ENCODE data around the gene UMPS. TPM values are rescaled to one million over a fixed set of nuclear protein-coding genes. Genes with fewer than 3 reads are reported as not detected.
A peak's percentile ranks its signal among the peaks of the same experiment; 100 is the strongest.

Gene UMPS
- total RNA-seq, 1 donor from 2014 or later, result 22.2 TPM

DNA sequence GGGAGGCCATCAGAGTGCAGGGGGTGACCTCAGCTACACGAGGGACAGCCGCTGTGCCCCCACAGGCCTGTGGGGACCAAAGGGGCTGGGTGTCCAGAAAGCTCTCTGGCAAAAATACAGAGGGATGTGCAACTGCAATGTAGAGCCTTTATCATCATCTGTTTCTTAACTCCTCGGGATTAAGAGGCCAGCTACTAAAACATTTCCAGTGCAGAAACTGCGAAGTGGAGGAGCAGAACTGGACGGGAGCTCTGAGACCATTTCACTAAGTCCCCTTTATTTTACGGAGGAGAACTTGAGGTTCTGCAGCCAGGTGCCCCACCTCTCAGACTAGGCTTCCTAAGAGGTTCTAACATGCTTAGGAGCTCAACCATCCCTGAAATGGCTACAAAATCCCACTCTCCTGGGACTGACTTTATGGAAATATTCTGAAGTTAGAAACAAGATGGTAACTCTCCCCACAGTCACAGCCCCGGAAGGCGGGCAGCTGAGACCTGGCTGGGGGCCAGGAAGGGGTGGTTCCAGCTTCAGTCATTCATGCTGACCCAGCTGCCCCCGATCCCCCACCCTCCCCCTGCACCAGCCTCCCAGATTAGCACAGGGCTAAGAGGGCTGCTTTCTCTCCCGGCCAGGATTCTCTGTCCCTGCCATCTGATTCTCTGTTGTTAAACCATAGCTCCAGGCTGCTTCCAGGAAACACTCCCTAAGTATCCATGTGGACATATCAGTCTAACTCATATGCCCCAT lies 40.3 kb downstream of the UMPS start:
- intact Hi-C loops (cut with DNase I), result no loop called here
- Histone ChIP-seq H3K36me3 (peaks cover 28% of the 10 kb centered on the region), H3K4me1 (peaks cover 32% of the 10 kb centered on the region), H3K27ac (no peak overlapping the region), H3K4me3 (no peak overlapping the region), H3K27me3 (no peaks in the 10 kb centered on the region), H3K9me3 (no peaks in the 10 kb centered on the region)
- ATAC-seq (no peak), DNase-seq (no peak)
- TF ChIP-seq, protein P1, sequence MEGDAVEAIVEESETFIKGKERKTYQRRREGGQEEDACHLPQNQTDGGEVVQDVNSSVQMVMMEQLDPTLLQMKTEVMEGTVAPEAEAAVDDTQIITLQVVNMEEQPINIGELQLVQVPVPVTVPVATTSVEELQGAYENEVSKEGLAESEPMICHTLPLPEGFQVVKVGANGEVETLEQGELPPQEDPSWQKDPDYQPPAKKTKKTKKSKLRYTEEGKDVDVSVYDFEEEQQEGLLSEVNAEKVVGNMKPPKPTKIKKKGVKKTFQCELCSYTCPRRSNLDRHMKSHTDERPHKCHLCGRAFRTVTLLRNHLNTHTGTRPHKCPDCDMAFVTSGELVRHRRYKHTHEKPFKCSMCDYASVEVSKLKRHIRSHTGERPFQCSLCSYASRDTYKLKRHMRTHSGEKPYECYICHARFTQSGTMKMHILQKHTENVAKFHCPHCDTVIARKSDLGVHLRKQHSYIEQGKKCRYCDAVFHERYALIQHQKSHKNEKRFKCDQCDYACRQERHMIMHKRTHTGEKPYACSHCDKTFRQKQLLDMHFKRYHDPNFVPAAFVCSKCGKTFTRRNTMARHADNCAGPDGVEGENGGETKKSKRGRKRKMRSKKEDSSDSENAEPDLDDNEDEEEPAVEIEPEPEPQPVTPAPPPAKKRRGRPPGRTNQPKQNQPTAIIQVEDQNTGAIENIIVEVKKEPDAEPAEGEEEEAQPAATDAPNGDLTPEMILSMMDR (IDR thresholded peaks at IDR 0.05), result no peak

- H3K9me3 ChIP-seq, result no peaks in the 10 kb centered on the region
- H3K27ac ChIP-seq, result no peak overlapping the region
- ATAC-seq (no peak), DNase-seq (no peak)
- H3K4me3 ChIP-seq, result no peak overlapping the region
- intact Hi-C loops (cut with DNase I), result no loop called here
- H3K4me1 ChIP-seq, result peaks cover 32% of the 10 kb centered on the region
- H3K27me3 ChIP-seq, result no peaks in the 10 kb centered on the region
- TF ChIP-seq, protein P1 (IDR thresholded peaks at IDR 0.05), result no peak
- peaks cover 22% of the 10 kb centered on the region for H3K36me3 ChIP-seq
Observed at GRCh38 chr3:124771083-124771445, 40.8 kb downstream of the UMPS start.

DNA sequence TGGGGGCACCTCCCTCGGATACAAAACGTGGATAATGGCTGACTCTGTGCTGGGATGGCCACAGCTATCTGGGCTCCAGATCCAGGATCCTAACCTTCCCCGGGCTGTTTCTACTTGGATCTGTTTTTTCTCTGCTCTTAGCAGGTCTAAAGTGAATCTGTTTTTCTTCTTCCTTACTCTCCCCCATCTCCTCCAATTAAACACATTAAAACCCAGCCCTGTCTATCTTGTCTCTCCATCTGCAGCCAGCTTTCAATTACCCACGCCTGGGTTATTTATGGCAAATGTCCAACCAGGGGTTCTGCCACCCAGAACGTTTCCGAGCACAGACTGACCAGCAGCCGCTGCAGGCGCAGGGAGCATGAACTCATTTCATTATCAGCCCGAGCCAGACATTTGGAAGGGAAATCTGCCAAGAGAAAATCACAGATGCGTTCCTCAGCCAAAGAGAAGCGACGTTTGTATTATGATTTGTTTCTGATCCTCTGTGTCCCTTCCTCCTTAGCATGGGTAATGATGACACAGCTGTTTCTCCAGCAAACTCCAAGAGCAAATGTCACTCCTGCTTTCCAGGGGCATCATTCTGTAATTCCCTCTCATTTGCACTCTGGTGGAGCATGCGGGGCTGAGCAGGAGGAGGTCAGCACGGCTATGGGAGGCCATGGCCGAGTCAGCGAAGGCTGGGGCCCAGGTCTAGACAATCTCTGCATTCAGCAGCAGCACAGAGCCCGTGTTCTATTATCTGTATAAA lies 42.0 kb downstream of the UMPS start:
- DNase-seq, result no peak
- intact Hi-C loops (cut with DNase I), result no loop called here
- TF ChIP-seq, protein P1 (IDR thresholded peaks at IDR 0.05), result no peak

GRCh38 chr3:124773351-124774326 lies 43.4 kb downstream of the UMPS start:
- DNase-seq, result no peak

More for the DNA sequence above, 42.0 kb downstream of the UMPS start:
- Histone ChIP-seq H3K4me3 (no peak overlapping the region), H3K36me3 (peaks cover 22% of the 10 kb centered on the region), H3K9me3 (no peaks in the 10 kb centered on the region), H3K27ac (peak overlapping the region; percentile 24), H3K4me1 (peaks cover 32% of the 10 kb centered on the region), H3K27me3 (no peaks in the 10 kb centered on the region)
- peak; percentile 27 for ATAC-seq

DNA sequence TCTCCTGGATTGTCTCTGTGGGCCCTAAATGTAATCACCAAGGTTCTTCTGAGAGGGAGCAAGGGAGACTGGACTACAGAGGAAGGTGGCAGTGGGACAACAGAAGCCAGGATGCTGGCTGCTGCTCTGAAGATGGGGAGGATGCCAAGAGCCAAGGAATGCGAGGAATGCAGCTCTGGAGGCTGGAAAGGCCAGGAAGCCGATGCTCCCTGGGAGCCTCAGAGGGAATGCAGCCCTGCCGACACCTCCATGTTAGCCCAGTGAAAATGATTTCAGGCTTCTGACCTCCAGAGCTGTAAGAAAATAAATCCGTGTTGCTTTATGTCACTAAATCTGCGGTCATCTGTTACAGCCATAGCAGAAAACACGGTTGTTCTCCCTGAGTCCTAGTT lies 44.1 kb downstream of the UMPS start:
- Histone ChIP-seq H3K27me3 (no peaks in the 10 kb centered on the region), H3K36me3 (peaks cover 1% of the 10 kb centered on the region), H3K4me1 (peaks cover 32% of the 10 kb centered on the region), H3K9me3 (no peaks in the 10 kb centered on the region), H3K4me3 (no peak overlapping the region), H3K27ac (peak overlapping the region; percentile 51)
- peak; percentile 55 for ATAC-seq
- TF ChIP-seq, protein P1 (IDR thresholded peaks at IDR 0.05), result no peak
- no peak for DNase-seq
- intact Hi-C loops (cut with DNase I), result no loop called here

More at GRCh38 chr3:124773351-124774326, 43.4 kb downstream of the UMPS start:
- H3K9me3 ChIP-seq, result no peaks in the 10 kb centered on the region
- TF ChIP-seq, protein P1 (IDR thresholded peaks at IDR 0.05), result no peak
- peaks cover 8% of the 10 kb centered on the region for H3K36me3 ChIP-seq
- H3K4me1 ChIP-seq, result peaks cover 32% of the 10 kb centered on the region
- intact Hi-C loops (cut with DNase I), result no loop called here
- no peak overlapping the region for H3K4me3 ChIP-seq
- H3K27me3 ChIP-seq, result no peaks in the 10 kb centered on the region
- peak overlapping the region; percentile 51 for H3K27ac ChIP-seq
- no peak for ATAC-seq
